IPS-20b (cell line): ENCODE measurements around the gene SCAMP3.
"Not testable (repeated sequence)": the region's sequence is repeated elsewhere in the genome, so short reads cannot be mapped to it uniquely, and the experiment has no call there.

Experiments used
- H3K27ac ChIP-seq: one replicate; pipeline ENCODE4 v1.5.1; 2013; ENCODE audit warnings: low read length
- H3K27me3 ChIP-seq: 2 replicates; pipeline ENCODE4 v1.6.1; 2013; ENCODE audit warnings: mild to moderate bottlenecking, low read length, inconsistent platforms; ENCODE audit not compliant: insufficient read depth
- H3K36me3 ChIP-seq: 2 replicates; pipeline ENCODE4 v1.6.1; 2013; ENCODE audit warnings: low read depth, mild to moderate bottlenecking, inconsistent platforms, low read length, moderate library complexity; ENCODE audit not compliant: insufficient read depth
- H3K4me1 ChIP-seq: 2 replicates; pipeline ENCODE4 v1.6.1; 2013; ENCODE audit warnings: mild to moderate bottlenecking, control low read depth, inconsistent platforms, low read length, moderate library complexity; ENCODE audit not compliant: insufficient read depth
- H3K4me3 ChIP-seq: 2 replicates; pipeline ENCODE4 v1.5.1; 2013; ENCODE audit warnings: mild to moderate bottlenecking, low read length, inconsistent platforms
- H3K9ac ChIP-seq: 2 replicates; pipeline ENCODE4 v1.6.1; 2013; ENCODE audit warnings: low read depth, mild to moderate bottlenecking, inconsistent platforms, low read length, moderate library complexity
- H3K9me3 ChIP-seq: 2 replicates; pipeline ENCODE4 v1.6.1; 2013; ENCODE audit warnings: mild to moderate bottlenecking, low read depth, low read length, inconsistent platforms; ENCODE audit not compliant: insufficient read depth

SCAMP3 gene

DNA sequence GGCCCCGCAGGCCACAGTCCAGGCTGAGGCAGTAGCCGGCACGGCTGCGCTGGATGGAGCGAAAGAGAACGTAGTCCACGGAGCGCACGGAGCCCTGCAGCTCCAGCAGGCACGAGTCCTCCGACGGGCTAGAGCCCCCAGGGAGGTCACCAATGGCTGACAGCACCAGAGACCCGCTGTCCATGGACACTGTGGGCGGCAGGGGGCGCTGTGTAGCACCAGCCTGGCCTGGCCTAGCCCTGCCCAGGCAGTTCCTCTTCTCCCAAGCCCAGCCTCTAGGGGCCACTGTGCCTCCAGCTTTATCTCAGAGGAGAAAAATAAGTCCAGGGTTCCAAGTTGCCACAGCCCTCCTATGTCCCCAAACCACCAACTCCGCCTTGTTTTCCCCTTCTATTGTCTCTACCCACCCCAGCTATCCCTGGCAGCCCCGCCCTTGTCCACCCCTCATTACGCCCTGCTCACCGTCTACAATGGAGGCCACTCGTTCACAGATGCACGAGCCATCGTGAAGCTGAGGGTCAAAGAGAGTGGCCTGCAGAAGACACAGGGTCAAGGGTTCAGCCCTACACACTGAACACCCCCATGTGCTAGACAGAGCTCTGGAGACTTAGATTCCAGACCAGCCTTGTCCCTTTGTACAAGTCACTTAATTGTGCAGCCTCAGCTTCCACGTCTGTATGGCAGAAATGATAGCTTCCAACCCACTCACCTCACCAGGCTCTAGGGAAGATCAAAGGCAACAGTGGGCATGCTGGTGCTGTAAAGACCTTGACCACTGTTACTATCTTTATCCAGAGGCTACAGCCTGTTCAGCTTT is 11.3 kb downstream of the SCAMP3 start:
- Histone ChIP-seq H3K9ac (no peak overlapping the region), H3K27ac (no peak overlapping the region)

DNA sequence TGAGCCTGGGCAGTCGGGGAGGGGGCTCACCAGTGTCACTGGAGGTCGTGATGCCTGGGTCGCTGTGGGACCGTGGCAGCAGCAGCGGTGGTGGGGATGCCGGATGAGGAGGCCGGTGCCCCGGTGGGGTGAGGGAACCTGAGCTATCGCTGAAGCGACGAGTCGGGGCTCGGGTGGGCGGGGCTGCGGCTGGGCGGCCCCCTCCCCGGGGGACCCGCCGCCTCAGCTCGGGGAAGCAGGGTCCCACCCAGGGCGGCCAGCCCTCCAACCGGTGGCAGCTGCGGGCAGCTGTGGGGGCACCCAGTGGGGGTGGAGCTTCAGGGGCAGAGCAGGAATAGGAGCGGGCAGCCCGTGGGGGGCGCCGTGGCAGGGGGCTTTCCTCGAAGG is 11.9 kb downstream of the SCAMP3 start:
- H3K27me3 ChIP-seq, result peaks cover 20% of the 10 kb centered on the region
- H3K4me3 ChIP-seq, result peak overlapping the region; percentile 67; the same call in 1 of the 2 replicates
- peaks cover 15% of the 10 kb centered on the region; the same call in 1 of the 2 replicates for H3K36me3 ChIP-seq
- no peak overlapping the region for H3K27ac ChIP-seq
- no peaks in the 10 kb centered on the region; the same call in 1 of the 2 replicates for H3K4me1 ChIP-seq
- no peaks in the 10 kb centered on the region for H3K9me3 ChIP-seq
- no peak overlapping the region for H3K9ac ChIP-seq

More for the DNA sequence above, 11.3 kb downstream of the SCAMP3 start:
- H3K36me3 ChIP-seq, result peaks cover 15% of the 10 kb centered on the region; the same call in 1 of the 2 replicates
- H3K4me1 ChIP-seq, result no peaks in the 10 kb centered on the region; the same call in 1 of the 2 replicates
- peak overlapping the region; percentile 67; the same call in 1 of the 2 replicates for H3K4me3 ChIP-seq
- H3K9me3 ChIP-seq, result no peaks in the 10 kb centered on the region
- H3K27me3 ChIP-seq, result peaks cover 15% of the 10 kb centered on the region

DNA sequence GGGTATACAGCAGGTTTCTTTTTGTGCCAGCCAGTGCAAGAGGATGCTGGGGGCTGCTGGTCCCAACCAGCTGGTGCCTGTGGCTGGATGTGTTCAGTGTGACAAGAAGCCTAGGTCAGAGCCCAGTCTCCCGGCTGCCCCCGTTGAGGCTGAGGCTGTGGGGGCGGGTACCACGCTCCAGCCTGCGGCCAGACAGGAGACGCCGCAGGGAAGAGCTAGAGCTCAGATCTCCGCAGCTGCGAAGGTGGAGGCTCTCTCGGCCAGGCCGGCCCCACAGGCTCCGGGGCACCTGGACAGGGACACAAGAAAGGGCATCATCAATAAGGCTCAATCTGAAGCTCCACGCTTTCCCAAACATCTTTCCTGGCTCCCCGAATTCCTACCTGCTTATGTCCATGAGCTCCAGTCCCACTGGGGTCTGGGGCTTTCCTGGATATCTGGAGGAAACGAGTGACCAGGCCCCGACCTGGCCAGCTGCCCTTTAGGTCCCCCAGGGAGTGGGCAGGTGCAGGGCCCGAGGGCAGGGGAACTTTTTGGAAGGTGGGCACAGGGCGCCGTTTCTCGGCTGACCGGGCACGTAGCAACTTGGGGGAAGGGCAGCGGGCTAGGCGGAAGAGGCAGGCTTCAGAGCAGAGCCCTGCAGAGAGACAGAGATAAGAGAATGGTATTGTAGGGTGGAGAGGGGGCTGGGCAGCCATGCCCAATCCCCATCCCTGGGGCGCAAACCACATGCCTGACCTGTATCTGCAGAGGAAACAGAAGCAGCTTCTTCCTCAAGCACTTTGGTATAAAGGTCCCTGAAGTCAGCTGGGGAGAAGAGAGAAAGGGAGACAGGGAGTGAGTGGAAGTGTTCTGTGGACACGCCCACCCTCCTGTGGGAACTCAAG is 14.2 kb downstream of the SCAMP3 start:
- no peak overlapping the region for H3K9ac ChIP-seq
- H3K9me3 ChIP-seq, result no peaks in the 10 kb centered on the region
- no peaks in the 10 kb centered on the region; the same call in 1 of the 2 replicates for H3K4me1 ChIP-seq
- H3K36me3 ChIP-seq, result peaks cover 15% of the 10 kb centered on the region; the same call in 1 of the 2 replicates
- peaks cover 29% of the 10 kb centered on the region for H3K27me3 ChIP-seq
- no peak overlapping the region for H3K4me3 ChIP-seq
- H3K27ac ChIP-seq, result no peak overlapping the region

DNA sequence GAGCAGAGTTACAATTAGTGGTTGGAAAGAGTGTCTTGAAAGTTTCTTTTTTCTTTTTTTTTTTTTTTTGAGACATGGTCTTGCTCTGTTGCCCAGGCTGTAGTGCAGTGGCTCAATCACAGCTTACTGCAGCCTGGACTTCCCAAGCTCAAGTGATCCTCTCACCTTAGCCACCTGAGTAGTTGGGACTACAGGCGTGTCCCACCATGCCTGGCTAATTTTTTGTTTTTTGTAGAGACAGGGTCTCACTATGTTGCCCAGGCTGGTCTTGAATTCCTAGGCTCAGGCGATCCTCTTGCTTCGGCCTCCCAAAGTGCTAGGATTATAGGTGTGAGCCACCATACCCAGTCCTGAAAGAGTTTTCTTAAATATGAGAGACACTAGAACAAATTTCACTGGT is 15.4 kb downstream of the SCAMP3 start:
- not testable (repeated sequence) for H3K4me1 ChIP-seq, H3K9me3 ChIP-seq, H3K9ac ChIP-seq, H3K4me3 ChIP-seq, H3K27ac ChIP-seq
- Histone ChIP-seq H3K27me3 (peaks cover 34% of the 10 kb centered on the region), H3K36me3 (peaks cover 15% of the 10 kb centered on the region; the same call in 1 of the 2 replicates)

DNA sequence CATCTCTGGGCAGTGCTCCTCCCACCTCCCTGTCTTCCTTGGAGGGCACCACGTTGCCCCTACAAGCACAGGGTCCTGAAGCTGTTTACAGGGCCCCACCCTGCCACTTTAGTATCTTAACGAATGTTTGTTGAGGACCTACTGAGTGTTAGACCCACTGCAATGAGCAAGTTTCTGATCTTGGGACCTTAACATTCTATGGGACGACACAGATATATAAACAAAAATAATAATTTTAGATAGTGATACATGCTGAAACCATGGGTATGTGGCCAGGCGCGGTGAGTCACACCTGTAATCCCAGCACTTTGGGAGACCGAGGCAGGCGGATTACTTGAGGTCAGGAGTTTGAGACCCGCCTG is 17.0 kb downstream of the SCAMP3 start:
- H3K9ac ChIP-seq, result peak overlapping the region; percentile 77; the same call in 1 of the 2 replicates
- H3K4me3 ChIP-seq, result peak overlapping the region; percentile 62
- no peaks in the 10 kb centered on the region for H3K9me3 ChIP-seq
- H3K4me1 ChIP-seq, result peaks cover 3% of the 10 kb centered on the region; the same call in 1 of the 2 replicates
- H3K27me3 ChIP-seq, result peaks cover 34% of the 10 kb centered on the region
- H3K36me3 ChIP-seq, result peaks cover 15% of the 10 kb centered on the region; the same call in 1 of the 2 replicates
- peak overlapping the region; percentile 26 for H3K27ac ChIP-seq

DNA sequence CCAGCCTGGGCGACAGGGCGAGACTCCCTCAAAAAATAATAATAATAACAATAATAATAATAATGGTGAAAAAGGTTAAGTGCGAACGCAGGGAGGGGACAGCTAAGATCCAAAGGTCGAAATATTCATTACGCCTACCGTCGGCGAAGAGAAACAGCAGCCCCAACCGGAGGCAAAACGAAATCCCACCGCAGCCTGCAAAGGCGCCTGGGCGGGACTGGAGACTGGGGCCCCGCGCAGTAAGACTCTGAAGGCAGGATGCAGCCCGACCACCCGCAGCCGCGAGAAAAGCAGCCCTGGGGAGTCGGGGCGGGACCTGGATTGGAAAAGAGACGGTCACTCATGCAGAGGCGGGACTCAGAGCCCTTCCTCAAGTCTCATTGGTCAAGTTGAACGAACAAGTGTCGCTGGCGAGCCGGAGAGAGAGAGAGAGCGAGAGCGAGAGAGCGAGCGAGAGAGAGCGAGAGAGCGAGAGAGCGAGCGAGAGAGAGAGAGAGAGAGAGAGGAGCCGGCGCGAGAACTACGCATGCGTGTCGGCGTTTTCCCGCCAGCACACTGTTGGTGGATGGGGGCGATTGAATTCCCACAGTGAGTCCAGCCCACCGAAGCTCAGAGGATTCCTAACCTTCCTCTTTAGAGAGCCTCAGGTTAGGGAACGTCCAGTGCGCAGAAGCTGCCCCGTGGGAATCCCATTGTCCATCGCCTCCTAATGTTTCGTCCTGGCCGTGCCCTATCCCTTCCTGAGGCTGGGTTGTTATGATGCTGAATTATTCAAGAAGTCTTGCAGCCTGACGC is 17.6 kb downstream of the SCAMP3 start:
- peaks cover 3% of the 10 kb centered on the region; the same call in 1 of the 2 replicates for H3K4me1 ChIP-seq
- H3K36me3 ChIP-seq, result peaks cover 15% of the 10 kb centered on the region; the same call in 1 of the 2 replicates
- peaks cover 34% of the 10 kb centered on the region for H3K27me3 ChIP-seq
- H3K9ac ChIP-seq, result peak overlapping the region; percentile 77; the same call in 1 of the 2 replicates
- no peaks in the 10 kb centered on the region for H3K9me3 ChIP-seq
- peak overlapping the region; percentile 62 for H3K4me3 ChIP-seq
- H3K27ac ChIP-seq, result peak overlapping the region; percentile 26

GRCh38 chr1:155242805-155243358 is 19.3 kb downstream of the SCAMP3 start:
- no peak overlapping the region for H3K27ac ChIP-seq
- H3K9me3 ChIP-seq, result no peaks in the 10 kb centered on the region
- peaks cover 10% of the 10 kb centered on the region; the same call in 1 of the 2 replicates for H3K36me3 ChIP-seq
- peaks cover 34% of the 10 kb centered on the region for H3K27me3 ChIP-seq
- no peak overlapping the region for H3K9ac ChIP-seq
- H3K4me3 ChIP-seq, result peak overlapping the region; percentile 62
- peaks cover 3% of the 10 kb centered on the region; the same call in 1 of the 2 replicates for H3K4me1 ChIP-seq

DNA sequence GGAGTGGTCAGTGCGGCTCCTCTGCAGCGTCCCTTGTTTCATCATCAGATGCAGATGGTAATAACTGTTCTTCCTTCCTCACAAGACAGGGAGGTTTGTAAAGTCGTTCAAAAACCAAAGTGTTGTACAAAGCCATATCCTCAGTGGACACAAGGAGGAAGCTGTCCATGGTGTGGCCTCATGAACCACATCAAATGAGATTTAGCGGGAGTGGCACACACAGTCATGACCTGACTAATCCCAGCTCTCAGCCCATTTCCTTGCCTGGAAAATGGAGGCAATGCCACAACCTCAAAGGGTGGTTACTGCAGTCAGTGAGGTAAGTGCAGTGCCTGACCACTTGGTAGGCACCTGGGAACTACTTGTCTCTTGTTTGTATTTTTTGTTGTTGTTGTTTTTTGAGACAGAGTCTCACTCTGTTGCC is 20.3 kb downstream of the SCAMP3 start:
- H3K4me1 ChIP-seq, result peaks cover 3% of the 10 kb centered on the region; the same call in 1 of the 2 replicates
- H3K36me3 ChIP-seq, result 0 out of 2 replicates have a peak, but pooled peaks cover 3% of the 10 kb centered on the region
- no peaks in the 10 kb centered on the region for H3K9me3 ChIP-seq
- no peak overlapping the region for H3K27ac ChIP-seq
- H3K27me3 ChIP-seq, result peaks cover 29% of the 10 kb centered on the region
- no peak overlapping the region for H3K9ac ChIP-seq
- H3K4me3 ChIP-seq, result no peak overlapping the region

DNA sequence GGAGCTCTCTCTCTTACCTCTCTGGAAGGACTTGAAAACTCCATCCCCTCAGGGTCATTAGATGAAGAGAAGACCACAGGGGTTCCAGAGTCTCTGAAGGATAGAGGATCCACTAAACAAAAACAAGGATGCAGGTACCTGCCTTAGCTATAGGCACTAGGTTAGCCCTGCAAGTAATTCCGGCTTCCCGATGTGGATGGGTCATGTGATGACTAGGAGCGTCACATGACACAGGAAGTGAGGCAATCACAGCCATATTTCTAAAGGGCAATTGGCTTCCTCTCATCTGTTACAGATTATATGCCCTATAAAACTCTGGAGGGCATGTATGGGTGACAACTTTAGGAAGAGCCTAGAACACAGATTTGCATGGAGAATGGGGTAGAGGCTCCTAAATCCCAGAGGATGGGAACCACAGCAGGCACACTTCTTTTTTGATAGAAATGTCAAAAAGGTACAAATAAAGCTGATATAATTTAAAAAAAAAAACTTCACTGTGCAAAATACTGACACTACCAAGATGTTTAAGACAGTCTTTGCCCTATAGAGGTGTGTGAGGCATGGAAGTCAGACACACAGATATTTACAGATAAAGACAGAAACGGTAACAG is 21.0 kb downstream of the SCAMP3 start:
- 0 out of 2 replicates have a peak, but pooled peaks cover 4% of the 10 kb centered on the region for H3K36me3 ChIP-seq
- peak overlapping the region; percentile 52; the same call in 1 of the 2 replicates for H3K9ac ChIP-seq
- H3K27ac ChIP-seq, result no peak overlapping the region
- H3K9me3 ChIP-seq, result no peaks in the 10 kb centered on the region
- peaks cover 3% of the 10 kb centered on the region; the same call in 1 of the 2 replicates for H3K4me1 ChIP-seq
- peak overlapping the region; percentile 59 for H3K4me3 ChIP-seq
- H3K27me3 ChIP-seq, result peaks cover 22% of the 10 kb centered on the region

DNA sequence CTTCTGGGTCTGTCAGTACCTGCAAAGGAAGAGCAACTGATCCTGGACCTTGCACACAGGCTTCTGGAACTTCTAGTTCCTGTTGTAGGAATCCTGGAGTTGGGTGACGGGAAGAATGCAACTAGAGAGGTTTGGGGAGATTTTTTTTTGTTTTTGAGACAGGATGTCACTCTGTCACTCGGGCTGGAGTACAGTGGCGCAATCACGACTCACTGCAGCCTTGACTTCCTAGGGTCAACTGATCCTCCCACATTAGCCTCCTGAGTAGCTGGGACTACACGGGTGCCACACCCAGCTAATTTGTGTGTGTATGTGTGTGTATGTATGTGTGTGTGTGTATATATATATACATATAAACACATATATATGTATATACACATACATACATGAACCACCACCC is 25.7 kb downstream of the SCAMP3 start:
- no peaks in the 10 kb centered on the region for H3K27me3 ChIP-seq
- peaks cover 3% of the 10 kb centered on the region; the same call in 1 of the 2 replicates for H3K4me1 ChIP-seq
- no peak overlapping the region for H3K4me3 ChIP-seq
- no peak overlapping the region for H3K9ac ChIP-seq
- no peak overlapping the region for H3K27ac ChIP-seq
- 0 out of 2 replicates have a peak, but pooled peaks cover 4% of the 10 kb centered on the region for H3K36me3 ChIP-seq
- H3K9me3 ChIP-seq, result no peaks in the 10 kb centered on the region
